IPS-NIHi7 (cell line): Measurements from ENCODE around the gene UBE2QL1.

ENCODE experiments used
- DNase-seq: peaks from one replicate; pipeline ENCODE4 v3.0.0; 2012; ENCODE audit warnings: mixed read lengths; ENCODE audit errors: extremely low spot score

UBE2QL1 gene

GRCh38 chr5:6427694-6428093, 21.0 kb upstream of the UBE2QL1 start:
- DNase-seq = no peak

- no peak for DNase-seq
Measured at GRCh38 chr5:6430418-6431028, 18.1 kb upstream of the UBE2QL1 start.

GRCh38 chr5:6431214-6432195, 17.2 kb upstream of the UBE2QL1 start:
- DNase-seq = no peak

- DNase-seq = no peak
Measured at GRCh38 chr5:6432206-6432605, 16.5 kb upstream of the UBE2QL1 start.

- no peak for DNase-seq
Measured at GRCh38 chr5:6434731-6435130, 13.9 kb upstream of the UBE2QL1 start.

GRCh38 chr5:6435356-6435755, 13.3 kb upstream of the UBE2QL1 start:
- peak; percentile 80 for DNase-seq

- DNase-seq = no peak
Measured at GRCh38 chr5:6436715-6437331, 11.8 kb upstream of the UBE2QL1 start.

- DNase-seq = no peak
Measured at GRCh38 chr5:6439588-6440550, 8.8 kb upstream of the UBE2QL1 start.

GRCh38 chr5:6442333-6442732, 6.3 kb upstream of the UBE2QL1 start:
- no peak for DNase-seq

- DNase-seq = no peak
Measured at GRCh38 chr5:6443326-6443725, 5.3 kb upstream of the UBE2QL1 start.

- DNase-seq = no peak
Measured at GRCh38 chr5:6446042-6446441, 2.6 kb upstream of the UBE2QL1 start.

- no peak for DNase-seq
Measured at GRCh38 chr5:6446626-6447309, 1.9 kb upstream of the UBE2QL1 start.

GRCh38 chr5:6447384-6448140, 1.1 kb upstream of the UBE2QL1 start:
- DNase-seq = no peak

GRCh38 chr5:6448141-6448491, 543 bp upstream of the UBE2QL1 start:
- no peak for DNase-seq

GRCh38 chr5:6449465-6450158, 953 bp downstream of the UBE2QL1 start:
- DNase-seq = no peak

- DNase-seq = no peak
Measured at GRCh38 chr5:6450319-6450833, 1.7 kb downstream of the UBE2QL1 start.

GRCh38 chr5:6452622-6453504, 4.2 kb downstream of the UBE2QL1 start:
- no peak for DNase-seq

- no peak for DNase-seq
Measured at GRCh38 chr5:6453937-6454560, 5.4 kb downstream of the UBE2QL1 start.
